Hepatic stellate cell (primary cell): ENCODE data around the gene CARHSP1.
"Not testable (repeated sequence)": the region's sequence is repeated elsewhere in the genome, so short reads cannot be mapped to it uniquely, and the experiment has no call there.

Source experiments
- DNase-seq: peaks from one replicate; pipeline ENCODE4 v3.0.0; 2011; ENCODE audit warnings: low spot score

The CARHSP1 gene

DNA sequence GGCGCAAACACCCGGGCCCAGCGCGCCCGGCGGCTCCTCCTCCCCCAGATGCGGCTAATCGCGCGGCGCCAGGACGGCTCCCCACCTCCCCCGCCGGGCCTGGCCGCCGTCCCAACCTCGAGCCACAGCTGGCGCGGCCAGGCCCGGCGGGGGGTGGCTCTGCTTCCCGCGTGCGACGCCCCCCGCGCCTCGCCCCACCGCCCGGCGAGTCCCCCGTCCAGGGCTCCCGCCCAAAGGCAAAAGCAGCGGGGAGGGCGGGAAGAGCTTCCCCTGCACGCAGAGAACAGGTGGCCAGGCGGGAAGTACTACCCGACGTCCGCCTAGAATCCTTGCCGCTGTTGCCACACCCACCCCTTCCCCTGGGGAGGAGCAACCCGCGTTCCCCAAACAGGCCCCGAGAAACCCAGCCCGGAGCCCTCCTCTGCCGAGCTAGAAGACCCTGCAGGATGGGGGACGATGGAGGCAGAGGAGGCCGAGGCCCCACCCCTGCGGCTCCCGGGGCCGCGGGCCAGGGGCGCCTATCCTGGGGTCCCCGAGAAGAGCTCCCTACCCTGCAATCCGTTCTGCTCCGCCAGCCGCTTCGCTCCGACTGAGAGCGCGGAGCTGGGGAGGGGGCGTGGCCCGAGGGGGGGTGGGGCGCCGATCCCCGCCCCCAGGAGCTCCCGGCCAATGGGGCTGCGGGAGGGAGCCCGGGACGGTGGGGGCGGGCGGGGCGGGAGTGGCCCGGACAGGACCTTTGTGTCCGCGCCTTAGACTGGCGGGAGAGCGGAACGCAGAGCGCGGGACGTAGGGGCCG, at the start of gene CARHSP1:
TSS of gene CARHSP1 (minus strand) at position 591 of the 796 bp plus-strand sequence. CDS start 9,678 bp downstream, outside the sequence.
- peak; percentile 97 for DNase-seq

- DNase-seq, result not testable (repeated sequence)
These were observed 48.5 kb upstream of the CARHSP1 start for GRCh38 chr16:8917336-8917735.

DNA sequence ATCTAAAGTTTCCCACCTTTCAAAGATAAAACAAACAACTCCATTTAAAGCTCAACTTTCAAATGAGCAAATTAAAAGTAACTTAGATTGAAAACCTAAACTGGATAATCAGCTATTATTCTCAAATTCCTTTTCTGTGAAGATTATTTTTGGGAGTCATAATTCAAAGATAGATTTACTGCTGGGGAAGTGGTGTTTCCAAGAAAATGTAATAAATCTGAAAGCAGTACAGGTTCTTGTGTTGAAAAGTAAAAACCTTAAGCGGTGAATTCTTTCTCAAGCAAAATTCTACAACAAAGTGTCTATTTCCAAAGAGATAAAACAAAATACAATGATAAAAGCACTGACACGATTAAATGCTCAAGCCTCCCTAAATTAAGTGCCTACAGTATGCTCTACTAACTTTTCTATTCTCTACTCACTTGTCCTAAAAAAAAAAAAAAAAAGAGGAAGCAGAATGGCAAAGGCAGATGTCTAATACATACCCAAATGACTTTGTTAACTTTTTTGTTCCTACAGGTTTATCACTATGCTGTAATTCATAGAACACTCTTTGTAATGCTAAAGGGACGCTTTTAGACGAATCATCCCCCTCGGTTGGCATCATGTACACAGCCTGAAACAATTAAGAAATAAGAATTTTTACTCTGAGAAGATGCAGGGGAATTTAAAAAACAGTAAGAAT, 47.9 kb upstream of the CARHSP1 start:
- no peak for DNase-seq

DNA sequence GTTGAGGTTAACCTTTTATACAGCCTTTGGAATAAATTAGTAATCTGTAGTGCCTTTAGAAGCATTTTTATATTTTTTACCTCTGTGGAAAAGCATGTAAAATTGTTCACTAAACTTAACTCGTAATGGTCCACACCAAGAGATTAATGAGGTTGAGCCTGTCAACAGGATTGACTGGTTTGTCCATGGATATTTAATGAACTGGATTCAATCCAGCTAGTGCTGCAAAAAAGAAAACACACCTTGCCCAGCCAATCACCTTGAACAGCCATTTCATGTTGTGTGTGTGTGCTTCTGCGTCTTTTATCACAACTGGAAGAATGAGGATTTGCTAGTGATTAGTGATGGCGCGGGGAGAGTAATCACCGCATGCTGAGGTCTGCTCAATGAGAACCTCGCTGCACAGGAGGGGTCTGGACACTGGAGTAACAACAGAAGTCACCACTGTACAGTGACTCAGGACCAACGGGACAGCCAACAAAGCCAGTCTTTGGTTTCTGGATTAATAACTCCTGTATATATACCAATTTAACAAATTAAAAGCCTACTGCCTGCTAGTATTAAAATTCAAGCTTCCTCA, 47.0 kb upstream of the CARHSP1 start:
- DNase-seq, result no peak

DNA sequence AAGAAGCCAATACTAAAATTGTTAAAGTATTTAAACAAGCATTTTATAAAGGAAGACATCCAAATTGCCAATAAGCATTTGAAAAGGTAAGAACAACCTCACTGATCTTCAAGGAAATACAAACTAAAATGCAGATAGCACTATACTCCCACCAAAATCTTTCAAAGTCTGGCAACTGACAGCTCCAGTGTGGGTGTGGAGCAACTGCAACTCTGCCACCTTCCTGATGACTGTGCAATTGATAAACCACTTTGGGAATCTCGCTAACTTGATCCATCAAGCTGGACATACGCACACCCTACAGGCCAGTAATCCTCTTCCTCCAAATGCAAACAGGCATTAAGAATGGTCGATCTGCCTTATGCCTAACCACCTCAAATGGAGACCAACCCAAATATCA, 45.3 kb upstream of the CARHSP1 start:
- DNase-seq, result no peak

- DNase-seq, result no peak
These were observed 44.0 kb upstream of the CARHSP1 start for GRCh38 chr16:8912793-8913192.

DNA sequence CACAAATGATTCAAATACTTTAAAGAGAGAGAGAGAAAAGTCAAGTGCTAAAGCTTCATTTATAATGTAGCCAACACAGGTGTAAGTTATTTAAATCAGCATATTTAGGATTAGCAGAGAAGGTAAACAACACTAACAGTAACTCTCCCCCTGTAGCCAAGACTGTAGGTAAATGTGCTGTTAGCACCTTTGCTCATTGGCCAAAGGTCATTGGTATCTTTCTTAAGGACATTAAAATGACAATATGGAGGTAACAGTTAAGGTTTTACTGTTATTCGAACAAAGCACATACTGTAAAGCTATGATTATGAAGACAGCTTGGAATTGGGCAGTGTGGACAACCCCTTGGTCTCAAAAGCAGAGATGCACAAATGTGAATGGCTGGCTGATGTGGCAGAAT, 42.0 kb upstream of the CARHSP1 start:
- DNase-seq, result no peak

DNA sequence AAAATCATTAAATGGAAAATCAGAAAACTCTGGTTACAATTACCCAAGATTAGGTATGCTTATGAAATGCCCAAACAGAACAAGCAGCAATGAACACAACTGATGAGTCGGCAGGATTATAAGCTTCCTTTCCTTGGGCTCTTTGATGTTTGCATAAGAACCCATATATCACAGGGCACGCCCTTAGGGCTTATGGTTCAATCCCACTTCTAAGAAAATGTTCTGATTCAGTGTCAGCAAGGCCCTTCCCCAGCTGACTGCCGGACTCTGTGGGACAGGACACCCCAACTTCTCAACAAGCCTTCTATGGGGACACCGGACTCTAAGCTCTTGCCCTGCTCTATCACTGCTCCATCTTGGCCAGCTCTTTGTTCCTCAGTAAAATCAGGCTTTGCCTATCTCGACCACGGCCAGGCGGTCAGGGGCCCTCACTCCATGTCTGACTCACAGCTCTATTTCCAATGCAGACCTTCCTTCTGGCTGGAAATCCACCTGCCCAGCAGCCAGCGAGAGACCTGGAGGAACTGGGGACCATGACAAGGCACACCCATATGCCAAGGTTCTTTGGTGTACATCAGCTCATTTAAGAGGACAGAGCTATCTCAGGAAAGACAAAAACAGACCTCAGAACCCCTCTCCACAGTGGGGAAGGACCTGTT, 40.1 kb upstream of the CARHSP1 start:
- DNase-seq, result no peak

GRCh38 chr16:8907096-8907495, 38.3 kb upstream of the CARHSP1 start:
- no peak for DNase-seq

GRCh38 chr16:8905795-8906591, 37.2 kb upstream of the CARHSP1 start:
- DNase-seq, result no peak

GRCh38 chr16:8905168-8905762, 36.5 kb upstream of the CARHSP1 start:
- peak; percentile 29 for DNase-seq

- DNase-seq, result no peak
These were observed 35.2 kb upstream of the CARHSP1 start for GRCh38 chr16:8904018-8904430.

DNA sequence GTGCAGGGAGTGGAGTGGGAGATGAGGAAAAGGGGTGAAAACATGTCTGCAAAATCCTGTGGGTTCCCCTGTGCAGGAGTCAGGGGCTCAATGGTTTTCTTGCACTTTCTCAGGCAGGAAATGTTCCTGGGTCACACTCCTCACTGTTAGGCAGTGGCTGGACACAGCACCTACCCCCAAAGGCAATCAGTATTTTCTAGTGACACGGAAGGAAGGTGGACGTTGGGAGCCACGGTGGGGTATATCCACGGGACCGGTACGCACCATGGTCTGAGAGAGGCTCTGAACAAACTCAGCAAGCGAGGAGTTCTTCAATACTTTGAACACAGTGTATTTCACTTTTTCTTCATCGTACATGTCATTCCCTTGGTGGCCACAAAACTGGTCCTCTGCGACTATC, 34.2 kb upstream of the CARHSP1 start:
- DNase-seq, result no peak

GRCh38 chr16:8901320-8901861, 32.6 kb upstream of the CARHSP1 start:
- DNase-seq, result no peak

DNA sequence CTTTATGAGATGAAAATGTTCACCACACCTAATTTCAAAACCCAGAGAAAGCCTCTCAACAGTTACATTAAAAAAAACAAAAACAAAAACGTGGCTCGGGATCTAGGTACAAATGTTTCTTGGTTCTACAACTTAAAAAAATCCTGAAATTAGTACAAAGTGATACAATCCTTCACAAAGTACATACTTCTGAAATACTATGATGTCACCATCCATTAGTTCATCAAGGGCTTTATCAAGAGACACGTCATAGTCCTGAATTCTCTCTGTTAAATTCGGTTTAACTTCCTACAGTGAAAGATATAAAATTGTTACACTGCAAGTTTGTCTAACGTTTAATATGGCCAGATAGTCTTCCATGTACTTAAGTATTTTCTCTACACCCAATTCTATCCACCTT, 31.5 kb upstream of the CARHSP1 start:
- DNase-seq, result no peak

GRCh38 chr16:8899709-8900317, 31.0 kb upstream of the CARHSP1 start:
- DNase-seq, result no peak

- no peak for DNase-seq
These were observed 30.0 kb upstream of the CARHSP1 start for GRCh38 chr16:8898660-8899318.

DNA sequence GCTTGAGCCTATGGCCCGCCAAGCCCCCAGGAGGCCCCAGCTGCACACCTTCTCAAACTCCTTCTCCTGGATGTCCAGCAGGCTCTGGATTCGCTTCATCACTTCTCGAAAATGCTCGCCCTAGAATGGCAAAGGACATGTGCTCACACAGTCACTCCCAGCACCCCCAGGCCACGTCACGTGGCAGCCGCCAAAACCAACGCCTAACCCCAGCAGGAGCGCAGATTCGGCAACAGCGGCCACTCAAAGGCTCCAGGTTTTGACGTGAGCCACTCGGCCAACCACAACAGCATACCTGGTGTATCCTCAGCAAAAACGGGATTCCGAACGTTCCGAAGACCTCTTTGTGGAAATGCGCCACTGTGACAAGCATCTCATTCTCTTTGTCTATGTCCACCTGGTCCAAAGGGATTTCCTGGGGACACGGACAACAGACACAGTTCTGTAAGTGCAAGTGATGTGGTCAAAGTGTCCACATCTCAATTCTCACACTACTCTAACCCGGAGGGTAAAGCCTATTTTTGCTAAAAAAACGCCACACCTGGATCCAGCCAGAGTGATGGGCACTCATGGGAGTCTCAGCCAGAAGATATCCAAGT, 26.0 kb upstream of the CARHSP1 start:
- no peak for DNase-seq

DNA sequence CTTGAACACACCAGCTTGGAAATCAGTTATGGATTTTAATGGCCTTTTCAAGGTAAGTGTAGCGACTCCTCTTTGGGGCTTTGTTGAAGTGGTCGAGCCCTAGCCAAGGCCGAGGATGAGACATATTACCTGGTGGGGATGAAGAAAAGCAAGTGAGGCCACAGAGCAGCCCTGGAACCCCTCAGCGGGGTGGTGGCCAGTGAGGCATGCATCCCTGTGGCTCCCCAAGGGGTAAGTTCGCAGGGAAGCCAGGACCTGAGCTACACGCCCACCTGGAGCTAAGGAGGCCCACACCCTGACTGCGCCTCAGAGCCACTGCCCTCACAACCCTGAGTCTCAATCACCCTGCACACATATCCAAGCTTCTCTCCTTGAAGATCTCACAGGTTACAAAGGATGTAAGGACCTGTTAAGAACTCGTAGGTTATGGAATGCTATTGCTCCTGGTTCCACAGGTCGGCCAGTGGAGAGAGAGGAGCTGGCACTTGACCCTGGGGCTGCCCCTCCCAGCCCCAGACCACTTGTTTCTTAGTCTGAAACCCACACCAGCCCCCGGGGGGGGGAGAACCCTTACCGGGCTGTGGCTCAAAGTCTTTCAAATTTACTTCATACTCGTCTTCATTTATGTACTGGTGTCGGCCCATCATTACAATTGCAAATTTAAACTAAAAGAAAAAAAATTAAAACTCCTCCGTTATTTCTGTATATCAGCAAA, 25.3 kb upstream of the CARHSP1 start:
- no peak for DNase-seq
